Activated gamma-delta T cell treated with anti-CD3 and anti-CD28 coated beads, Interleukin-2, amount 50 U/mL, for 16 hours (primary cell): Measurements from ENCODE around the gene UVRAG.
A peak's percentile ranks its signal among the peaks of the same experiment; 100 is the strongest.

ENCODE experiments used
- DNase-seq: peaks from one replicate; pipeline ENCODE4 v3.0.0-alpha.2; 2020; ENCODE audit warnings: low read depth

The UVRAG gene

GRCh38 chr11:75814677-75815344 is at the start of gene UVRAG:
UVRAG (plus strand) TSS chr11:75815210; CDS start chr11:75815408, 198 bp downstream.
- peak; percentile 97 for DNase-seq

- no peak for DNase-seq
Measured at GRCh38 chr11:75766443-75767227, 48.4 kb upstream of the UVRAG start.

- DNase-seq: no peak
Measured at GRCh38 chr11:75767228-75767572, 47.8 kb upstream of the UVRAG start.

- no peak for DNase-seq
Measured at GRCh38 chr11:75767793-75768111, 47.3 kb upstream of the UVRAG start.

GRCh38 chr11:75768112-75768908 is 46.7 kb upstream of the UVRAG start, which contains the start of gene DGAT2:
DGAT2 (plus strand) TSS chr11:75768778; CDS start chr11:75768992, 214 bp downstream.
- peak; percentile 57 for DNase-seq

GRCh38 chr11:75768909-75769771 is 45.9 kb upstream of the UVRAG start:
- DNase-seq: no peak

- no peak for DNase-seq
Measured at GRCh38 chr11:75770102-75770501, 44.9 kb upstream of the UVRAG start.

- no peak for DNase-seq
Measured at GRCh38 chr11:75771646-75772410, 43.2 kb upstream of the UVRAG start.

- no peak for DNase-seq
Measured at GRCh38 chr11:75773595-75774353, 41.2 kb upstream of the UVRAG start.

GRCh38 chr11:75775056-75775455 is 40.0 kb upstream of the UVRAG start:
- DNase-seq: no peak

GRCh38 chr11:75776546-75776945 is 38.5 kb upstream of the UVRAG start:
- DNase-seq: no peak

- DNase-seq: no peak
Measured at GRCh38 chr11:75777461-75778110, 37.4 kb upstream of the UVRAG start.

- no peak for DNase-seq
Measured at GRCh38 chr11:75778962-75779361, 36.0 kb upstream of the UVRAG start.

- DNase-seq: no peak
Measured at GRCh38 chr11:75779960-75780359, 35.0 kb upstream of the UVRAG start.

- no peak for DNase-seq
Measured at GRCh38 chr11:75780888-75781287, 34.1 kb upstream of the UVRAG start.

- DNase-seq: no peak
Measured at GRCh38 chr11:75781296-75781695, 33.7 kb upstream of the UVRAG start.

- DNase-seq: no peak
Measured at GRCh38 chr11:75781831-75782230, 33.2 kb upstream of the UVRAG start.

GRCh38 chr11:75782540-75783263 is 32.3 kb upstream of the UVRAG start:
- no peak for DNase-seq

- DNase-seq: no peak
Measured at GRCh38 chr11:75783416-75784084, 31.5 kb upstream of the UVRAG start.
